Measurements from ENCODE around the gene RSRC1. TPM values are rescaled to one million over a fixed set of nuclear protein-coding genes. Genes with fewer than 3 reads are reported as not detected.
"Not testable (repeated sequence)": the region's sequence is repeated elsewhere in the genome, so short reads cannot be mapped to it uniquely, and the experiment has no call there.

Gene RSRC1
- total and polyA plus RNA-seq, 2 donors (not counting 1 experiment from before 2014, with no cell fraction given), result 4.5 to 54.6 TPM

DNA sequence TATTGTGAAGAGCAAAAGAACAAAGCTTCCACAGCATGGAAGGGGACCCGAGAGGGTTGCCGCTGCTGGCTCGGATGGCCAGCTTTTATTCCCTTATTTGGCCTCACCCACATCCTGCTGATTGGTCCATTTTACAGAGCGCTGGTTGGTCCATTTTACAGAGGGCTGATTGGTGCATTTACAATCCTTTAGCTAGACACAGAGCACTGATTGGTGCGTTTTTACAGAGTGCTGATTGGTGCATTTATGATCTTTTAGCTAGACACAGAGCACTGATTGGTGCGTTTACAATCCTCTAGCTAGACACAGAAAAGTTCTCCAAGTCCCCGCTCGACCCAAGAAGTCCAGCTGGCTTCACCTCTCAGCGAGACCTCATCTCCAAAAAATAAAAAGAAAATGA, 440.0 kb downstream of the RSRC1 start:
- DNase-seq; CTCF ChIA-PET; H3K4me3 ChIP-seq (ENCODE audit: control extremely low read depth in 1 of 5, extremely low read depth in 1 of 5, insufficient read depth in 1 of 5, low read depth in 2 of 5, low read length in 4 of 5); H3K4me1 ChIP-seq (ENCODE audit: control insufficient read depth in 2 of 2, insufficient read depth in 2 of 2, low read length in 2 of 2); H3K9ac ChIP-seq (ENCODE audit: low read length); H3K9me3 ChIP-seq (ENCODE audit: control extremely low read depth in 1 of 3, control insufficient read depth in 2 of 3, insufficient read depth in 1 of 3, low read length in 2 of 3); H3K27ac Mint-ChIP-seq; H4K20me1 ChIP-seq (ENCODE audit: control insufficient read depth, insufficient read depth, low read length, poor library complexity, severe bottlenecking); H2AFZ ChIP-seq (ENCODE audit: insufficient read depth, low read depth, low read length, poor library complexity, severe bottlenecking); H3K27me3 Mint-ChIP-seq; H3K4me3 Mint-ChIP-seq; H3K79me2 ChIP-seq (ENCODE audit: control insufficient read depth, insufficient read depth, low read length); H3K27me3 ChIP-seq (replicated peaks in 1 of 4; ENCODE audit: control extremely low read depth in 1 of 4, control insufficient read depth in 3 of 4, insufficient read depth in 4 of 4, low read length in 3 of 4); H3K36me3 ChIP-seq (replicated peaks in 1 of 2; ENCODE audit: control extremely low read depth in 1 of 2, control insufficient read depth in 1 of 2, extremely low read depth in 1 of 2, insufficient read depth in 2 of 2, low read length in 1 of 2); intact Hi-C loops (cut with micrococcal nuclease); H3K27ac ChIP-seq (ENCODE audit: low read length in 2 of 2); H3K4me1 Mint-ChIP-seq; ATAC-seq (ENCODE audit: low read depth); H3K9me3 Mint-ChIP-seq (ENCODE audit: insufficient read depth); POLR2A ChIA-PET; H3K4me2 ChIP-seq (replicated peaks; ENCODE audit: low read depth, low read length, poor library complexity, severe bottlenecking): not testable (repeated sequence)
- whole genome bisulfite sequencing (ENCODE audit: insufficient coverage), result 96% methylated on average over 4 of the region's 9 CpGs

- ATAC-seq (ENCODE audit: low read depth) (no peak), DNase-seq (no peak)
- Histone ChIP-seq H3K9ac (ENCODE audit: low read length) (no peak overlapping the region), H3K27me3 (replicated peaks in 1 of 4; ENCODE audit: control extremely low read depth in 1 of 4, control insufficient read depth in 3 of 4, insufficient read depth in 4 of 4, low read length in 3 of 4) (no peaks in the 10 kb centered on the region), H3K4me3 (ENCODE audit: control extremely low read depth in 1 of 5, extremely low read depth in 1 of 5, insufficient read depth in 1 of 5, low read depth in 2 of 5, low read length in 4 of 5) (no peak overlapping the region), H3K27ac (ENCODE audit: low read length in 2 of 2) (no peak overlapping the region), H2AFZ (ENCODE audit: insufficient read depth, low read depth, low read length, poor library complexity, severe bottlenecking) (no peak overlapping the region), H3K9me3 (ENCODE audit: control extremely low read depth in 1 of 3, control insufficient read depth in 2 of 3, insufficient read depth in 1 of 3, low read length in 2 of 3) (peaks cover 0 to 11% (median 2%) of the 10 kb centered on the region in 3 donors), H3K4me1 (ENCODE audit: control insufficient read depth in 2 of 2, insufficient read depth in 2 of 2, low read length in 2 of 2) (no peaks in the 10 kb centered on the region), H3K4me2 (replicated peaks; ENCODE audit: low read depth, low read length, poor library complexity, severe bottlenecking) (no peak overlapping the region), H3K79me2 (ENCODE audit: control insufficient read depth, insufficient read depth, low read length) (no peaks in the 10 kb centered on the region), H4K20me1 (ENCODE audit: control insufficient read depth, insufficient read depth, low read length, poor library complexity, severe bottlenecking) (no peaks in the 10 kb centered on the region), H3K36me3 (replicated peaks in 1 of 2; ENCODE audit: control extremely low read depth in 1 of 2, control insufficient read depth in 1 of 2, extremely low read depth in 1 of 2, insufficient read depth in 2 of 2, low read length in 1 of 2) (no peaks in the 10 kb centered on the region)
- CTCF ChIA-PET, result no interaction called here
- Mint-ChIP-seq H3K27me3 (peaks cover 9% of the 10 kb centered on the region), H3K4me1 (no peaks in the 10 kb centered on the region), H3K4me3 (no peak overlapping the region), H3K27ac (no peak overlapping the region), H3K9me3 (ENCODE audit: insufficient read depth) (peaks cover 2% of the 10 kb centered on the region)
- intact Hi-C loops (cut with micrococcal nuclease), result no loop called here
- POLR2A ChIA-PET, result no interaction called here
- TF ChIP-seq EZH2 (IDR thresholded peaks at IDR 0.05; ENCODE audit: borderline replicate concordance, insufficient read depth, low read depth, low read length, poor library complexity, severe bottlenecking) (no peak), CTCF (IDR thresholded peaks at IDR 0.05) (no peak)
- 100% methylated on average over 1 of the region's 2 CpGs for WGBS (ENCODE audit: insufficient coverage)
Measured at GRCh38 chr3:158552124-158552523, 442.2 kb downstream of the RSRC1 start.
